A549 treated with dexamethasone at 1 μM for 4 hours (cell line): Measurements from ENCODE around the gene HHEX. TPM values are rescaled to one million over a fixed set of nuclear protein-coding genes. Genes with fewer than 3 reads are reported as not detected.

Source experiments
- total RNA-seq: library from RNA; stranded (reverse); fragments of 200-300 nt; extraction: Qiagen RNA extraction; gene quantifications from 5 replicates; pipeline ENCODE4 v1.2.3, GENCODE V29; 2022

Gene HHEX
- total RNA-seq: 11.1 to 12.4 TPM (median 11.7 TPM) in 5 replicates

GRCh38 chr10:92689663-92690210, at the start of gene HHEX:
Gene HHEX (plus strand): TSS chr10:92689955. CDS start chr10:92689987, 32 bp downstream.

Other genes with a start within 250 kb of the HHEX start
- gene IDE, start 115.9 kb upstream of the HHEX start, total RNA-seq: 18.8 to 32.1 TPM (median 26.4 TPM) in 5 replicates
- gene KIF11, start 96.8 kb upstream of the HHEX start, total RNA-seq: 33.3 to 44.4 TPM (median 37.3 TPM) in 5 replicates
- 13.3 to 19.3 TPM (median 16.0 TPM) in 5 replicates for gene EXOC6, start 158.6 kb downstream of the HHEX start, total RNA-seq